ENCODE measurements around the gene TTC13.

- no peak for TF ChIP-seq CTCF (IDR thresholded peaks at IDR 0.05)
- TF ChIP-seq EP300 (IDR thresholded peaks at IDR 0.05), result no peak
Measured at GRCh38 chr1:230870916-230871315, 107.7 kb downstream of the TTC13 start.
